ENCODE results near the gene KCNIP4. TPM values are rescaled to one million over a fixed set of nuclear protein-coding genes. Genes with fewer than 3 reads are reported as not detected.

KCNIP4 gene
- total and polyA plus RNA-seq, 12 donors = 0.15 TPM; not detected in 11

DNA sequence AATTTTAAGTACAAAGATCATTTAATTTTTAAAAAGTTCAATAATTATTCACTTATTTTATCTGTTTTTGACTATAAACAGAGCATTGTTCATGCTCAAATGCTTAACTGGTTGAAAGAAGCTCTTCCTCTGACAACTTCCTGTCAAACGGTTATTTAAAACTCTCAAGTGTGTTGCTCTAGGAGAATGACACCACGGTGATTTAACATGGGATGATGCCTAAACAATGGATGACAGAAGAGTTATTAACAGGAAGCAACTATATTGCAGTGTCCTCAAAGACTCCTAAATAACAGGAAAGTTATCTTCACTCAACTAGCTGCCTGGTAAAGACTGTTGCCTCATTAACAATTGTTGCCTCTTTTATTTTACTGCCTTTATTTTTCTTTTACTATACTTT, 738.7 kb downstream of the KCNIP4 start:
- Histone ChIP-seq H3K9me3 (no peaks in the 10 kb centered on the region), H3K4me3 (no peak overlapping the region), H3K27ac (no peak overlapping the region), H3K36me3 (no peaks in the 10 kb centered on the region), H3K4me1 (no peaks in the 10 kb centered on the region), H3K27me3 (no peaks in the 10 kb centered on the region)
- WGBS, 2 donors = 18 to 26% methylated on average over 2 of the region's 2 CpGs
- ATAC-seq = no peak
- intact Hi-C loops (cut with DNase I) = no loop called here
- TF ChIP-seq, protein P1, sequence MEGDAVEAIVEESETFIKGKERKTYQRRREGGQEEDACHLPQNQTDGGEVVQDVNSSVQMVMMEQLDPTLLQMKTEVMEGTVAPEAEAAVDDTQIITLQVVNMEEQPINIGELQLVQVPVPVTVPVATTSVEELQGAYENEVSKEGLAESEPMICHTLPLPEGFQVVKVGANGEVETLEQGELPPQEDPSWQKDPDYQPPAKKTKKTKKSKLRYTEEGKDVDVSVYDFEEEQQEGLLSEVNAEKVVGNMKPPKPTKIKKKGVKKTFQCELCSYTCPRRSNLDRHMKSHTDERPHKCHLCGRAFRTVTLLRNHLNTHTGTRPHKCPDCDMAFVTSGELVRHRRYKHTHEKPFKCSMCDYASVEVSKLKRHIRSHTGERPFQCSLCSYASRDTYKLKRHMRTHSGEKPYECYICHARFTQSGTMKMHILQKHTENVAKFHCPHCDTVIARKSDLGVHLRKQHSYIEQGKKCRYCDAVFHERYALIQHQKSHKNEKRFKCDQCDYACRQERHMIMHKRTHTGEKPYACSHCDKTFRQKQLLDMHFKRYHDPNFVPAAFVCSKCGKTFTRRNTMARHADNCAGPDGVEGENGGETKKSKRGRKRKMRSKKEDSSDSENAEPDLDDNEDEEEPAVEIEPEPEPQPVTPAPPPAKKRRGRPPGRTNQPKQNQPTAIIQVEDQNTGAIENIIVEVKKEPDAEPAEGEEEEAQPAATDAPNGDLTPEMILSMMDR (IDR thresholded peaks at IDR 0.05) = no peak
- no peak for DNase-seq

DNA sequence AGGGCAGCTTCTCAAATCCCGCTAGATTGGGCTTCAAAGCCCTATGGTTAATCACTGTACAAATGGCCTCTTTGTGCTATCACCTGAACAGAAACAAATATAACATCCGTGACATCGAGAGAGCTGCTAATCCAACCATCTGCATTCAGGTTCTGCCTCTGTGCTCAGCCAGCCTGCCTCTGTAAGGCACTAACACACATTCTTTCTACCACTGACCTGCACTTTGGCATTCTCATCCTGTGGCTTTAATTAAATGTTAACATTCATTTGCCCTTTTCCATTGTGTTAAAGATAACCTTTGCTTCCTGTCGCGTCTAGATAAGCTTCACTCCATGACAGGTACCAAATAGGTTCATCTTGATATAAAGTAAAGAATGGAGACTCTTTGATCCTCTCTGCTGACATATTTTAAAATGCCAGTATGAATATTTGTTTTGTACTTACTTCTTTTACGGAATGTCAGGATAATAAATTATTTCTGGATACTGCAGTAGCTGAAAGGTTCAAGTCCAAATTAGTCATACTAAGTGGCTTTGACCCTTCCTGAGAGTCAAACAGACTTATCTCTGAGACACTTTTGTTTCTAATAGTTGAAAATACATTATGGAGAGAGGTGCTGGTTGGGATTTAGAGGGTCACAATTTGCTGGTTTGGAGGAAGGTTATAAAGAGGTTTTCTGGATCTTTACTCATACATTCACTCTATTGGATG, 742.6 kb downstream of the KCNIP4 start:
- 26 to 28% methylated on average over 6 of the region's 6 CpGs for WGBS, 2 donors
- no peak for DNase-seq
- Histone ChIP-seq H3K27me3 (no peaks in the 10 kb centered on the region), H3K36me3 (no peaks in the 10 kb centered on the region), H3K4me1 (no peaks in the 10 kb centered on the region), H3K4me3 (no peak overlapping the region), H3K27ac (no peak overlapping the region), H3K9me3 (peaks cover 0 to 4% (median 0%) of the 10 kb centered on the region in 11 donors)
- TF ChIP-seq, protein P1 (IDR thresholded peaks at IDR 0.05) = no peak
- intact Hi-C loops (cut with DNase I) = no loop called here
- ATAC-seq = no peak

DNA sequence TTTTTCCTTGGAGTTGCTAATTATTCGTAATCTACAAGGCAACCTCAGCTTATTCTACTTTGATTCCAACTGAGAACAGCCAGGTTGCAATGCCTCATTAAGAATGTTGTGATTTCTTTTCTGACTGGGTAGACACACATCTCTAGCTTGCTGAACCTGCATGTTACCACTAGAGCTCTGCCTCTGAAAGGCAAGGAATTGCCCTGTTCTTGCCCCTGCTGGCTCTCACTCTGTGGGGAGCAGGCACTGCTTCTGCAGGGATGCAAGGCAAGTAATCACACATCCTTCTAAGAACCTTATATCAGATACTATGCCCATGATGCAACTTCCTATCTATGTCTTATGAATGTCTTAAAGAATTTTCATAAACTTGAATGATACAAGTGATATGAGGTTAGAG, 745.2 kb downstream of the KCNIP4 start:
- DNase-seq (no peak), ATAC-seq (no peak)
- 74 to 76% methylated on average over 1 of the region's 1 CpG for WGBS, 2 donors
- TF ChIP-seq, protein P1 (IDR thresholded peaks at IDR 0.05) = no peak
- Histone ChIP-seq H3K27me3 (no peaks in the 10 kb centered on the region), H3K4me3 (no peak overlapping the region), H3K36me3 (no peaks in the 10 kb centered on the region), H3K27ac (no peak overlapping the region), H3K9me3 (peaks cover 0 to 4% (median 0%) of the 10 kb centered on the region in 11 donors), H3K4me1 (no peaks in the 10 kb centered on the region)
- intact Hi-C loops (cut with DNase I) = no loop called here

DNA sequence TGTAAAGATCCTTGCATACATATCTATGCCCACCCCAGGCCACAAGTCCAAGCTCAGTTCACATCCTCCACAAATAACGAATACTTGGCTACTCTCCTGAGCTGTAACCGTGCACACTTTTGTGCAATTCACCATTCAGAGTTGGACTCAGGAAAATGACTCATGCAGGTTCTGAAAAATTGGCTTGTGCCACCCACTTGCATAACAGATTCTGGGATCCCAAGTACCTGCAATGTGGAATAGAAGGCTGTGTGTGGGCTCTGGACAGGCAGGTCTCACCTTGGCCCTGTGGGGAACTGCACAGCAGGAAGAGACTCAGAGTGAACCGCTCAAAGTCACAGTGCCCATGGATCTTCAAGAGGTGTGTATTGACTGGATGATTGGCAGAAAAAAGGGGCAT, 745.6 kb downstream of the KCNIP4 start:
- no peaks in the 10 kb centered on the region for H3K4me1 ChIP-seq
- 80 to 85% methylated on average over 3 of the region's 3 CpGs for WGBS, 2 donors
- no peaks in the 10 kb centered on the region for H3K36me3 ChIP-seq
- ATAC-seq = no peak
- TF ChIP-seq, protein P1 (IDR thresholded peaks at IDR 0.05) = no peak
- peaks cover 0 to 4% (median 0%) of the 10 kb centered on the region in 11 donors for H3K9me3 ChIP-seq
- no peak overlapping the region for H3K4me3 ChIP-seq
- H3K27me3 ChIP-seq = no peaks in the 10 kb centered on the region
- intact Hi-C loops (cut with DNase I) = no loop called here
- DNase-seq = no peak
- H3K27ac ChIP-seq = no peak overlapping the region

Measured in heart right ventricle (tissue), 16 donors.